GM18909 (cell line): Measurements from ENCODE around the gene CDC37L1.
"Not testable (repeated sequence)": the region's sequence is repeated elsewhere in the genome, so short reads cannot be mapped to it uniquely, and the experiment has no call there.

Experiments used
- ATAC-seq: cut with Tn5 transposase; IDR thresholded peaks from one replicate; pipeline ENCODE4 v1.9.1; 2021; ENCODE audit warnings: mild to moderate bottlenecking; ENCODE audit not compliant: unreplicated experiment, poor library complexity

Gene CDC37L1

DNA sequence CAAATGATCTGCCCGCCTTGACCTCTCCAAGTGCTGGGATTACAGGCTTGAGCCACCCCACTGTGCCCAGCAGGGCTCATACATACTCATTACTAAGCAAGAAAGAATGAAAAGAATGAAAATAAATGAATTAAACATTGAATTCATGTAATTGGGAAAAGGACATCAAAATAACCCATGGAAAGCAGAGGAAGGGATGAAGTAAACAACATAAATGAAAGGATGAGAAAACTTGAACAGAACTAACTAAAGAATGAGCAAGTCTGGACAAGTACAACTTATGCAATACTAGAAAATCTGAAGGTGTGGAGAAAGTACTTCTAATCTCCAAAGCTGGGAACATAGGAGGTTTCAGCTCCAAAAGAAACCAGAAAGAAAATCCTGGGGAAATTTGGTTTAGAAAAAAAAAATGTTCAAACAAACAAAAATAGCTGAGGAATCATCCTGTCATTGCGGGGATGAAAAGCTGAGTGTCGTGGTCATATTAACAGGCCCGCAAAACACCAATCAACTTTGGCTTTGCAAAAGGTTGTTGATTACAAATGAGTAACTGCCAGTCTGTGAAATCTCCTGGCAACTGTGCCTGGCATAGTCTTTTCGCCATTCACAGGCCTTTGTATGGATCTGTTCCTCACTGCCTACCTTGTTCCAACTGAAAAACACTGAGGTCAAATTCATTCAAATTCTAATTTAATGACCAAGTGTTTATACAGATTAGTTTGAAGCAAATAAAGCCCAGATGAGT is 63.9 kb downstream of the CDC37L1 start:
- ATAC-seq: no peak

DNA sequence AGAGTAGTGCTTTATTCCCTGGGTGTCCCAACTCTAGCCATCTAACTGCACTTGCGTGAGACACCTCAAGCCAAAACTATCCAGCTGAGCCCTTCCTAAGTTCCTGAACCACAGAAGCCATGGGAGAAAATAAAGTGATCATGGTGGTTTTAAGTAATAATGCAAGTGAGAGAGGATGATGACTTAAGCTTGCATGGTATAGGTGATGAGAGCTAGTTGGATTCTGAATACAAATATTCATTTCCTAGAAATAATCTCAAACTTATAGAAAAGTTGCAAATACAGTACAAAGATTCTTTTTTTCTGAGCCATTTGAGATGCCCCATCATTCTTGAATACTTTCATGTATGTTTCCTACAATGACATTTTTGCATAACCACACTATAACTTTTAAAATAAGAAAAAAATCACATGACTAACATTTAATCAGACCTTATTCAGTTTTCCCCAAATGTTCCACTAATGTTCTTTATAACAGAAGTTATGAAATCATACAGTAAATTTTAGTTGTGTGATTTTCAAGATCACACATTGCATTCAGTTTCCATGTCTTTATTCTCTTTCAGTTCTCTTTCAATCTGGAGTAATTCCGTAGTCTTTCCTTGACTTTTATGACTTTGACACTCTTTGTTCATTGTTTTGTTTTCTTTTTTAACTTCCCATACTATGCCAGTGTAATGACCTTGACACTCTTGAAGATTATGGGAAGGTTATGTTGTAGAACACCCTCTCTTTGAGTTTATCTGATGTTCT is 67.1 kb downstream of the CDC37L1 start:
- no peak for ATAC-seq

DNA sequence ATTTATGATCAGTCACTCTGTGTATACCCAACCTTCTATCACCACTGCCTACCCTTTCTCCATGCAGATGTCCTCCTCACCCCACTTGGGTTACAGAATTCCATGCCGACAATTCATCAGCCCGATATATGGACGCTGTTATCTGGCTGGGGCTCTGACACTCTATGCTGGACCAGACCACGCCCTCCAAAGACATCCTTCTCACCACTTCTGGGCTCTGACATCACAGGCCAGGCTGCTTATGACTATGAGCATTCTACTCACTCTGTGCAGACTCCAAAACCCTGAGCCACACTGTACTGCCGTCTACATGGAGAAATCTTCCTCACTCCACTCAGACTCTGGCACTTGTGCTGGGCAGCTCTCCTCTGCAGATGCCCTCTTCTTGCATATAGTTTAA is 69.2 kb downstream of the CDC37L1 start:
- ATAC-seq: no peak

DNA sequence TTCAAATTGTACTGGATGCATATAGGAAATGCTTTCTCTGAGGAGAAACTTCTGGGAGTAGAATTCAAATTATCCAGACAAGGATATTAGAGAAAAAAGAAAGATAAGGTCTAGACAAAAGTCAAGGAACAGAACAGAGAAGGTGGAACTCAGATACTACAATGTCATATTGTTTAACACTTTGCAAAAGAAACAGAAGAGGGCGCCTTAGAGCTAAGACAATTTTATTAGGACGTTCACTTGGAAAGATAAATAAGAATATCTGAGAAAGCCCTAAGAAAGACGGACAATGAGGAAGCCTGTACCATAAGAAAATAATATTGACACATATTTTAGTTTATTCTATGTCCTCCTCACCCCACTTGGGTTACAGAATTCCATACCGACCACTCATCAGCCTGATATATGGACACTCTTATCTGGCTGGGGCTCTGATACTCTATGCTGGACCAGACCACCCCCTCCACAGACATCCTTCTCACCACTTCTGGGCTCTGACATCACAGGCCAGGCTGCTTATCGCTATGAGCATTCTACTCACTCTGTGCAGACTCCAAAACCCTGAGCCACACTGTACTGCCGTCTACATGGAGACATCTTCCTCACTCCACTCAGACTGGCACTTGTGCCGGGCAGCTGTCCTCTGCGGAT is 70.8 kb downstream of the CDC37L1 start:
- no peak for ATAC-seq

DNA sequence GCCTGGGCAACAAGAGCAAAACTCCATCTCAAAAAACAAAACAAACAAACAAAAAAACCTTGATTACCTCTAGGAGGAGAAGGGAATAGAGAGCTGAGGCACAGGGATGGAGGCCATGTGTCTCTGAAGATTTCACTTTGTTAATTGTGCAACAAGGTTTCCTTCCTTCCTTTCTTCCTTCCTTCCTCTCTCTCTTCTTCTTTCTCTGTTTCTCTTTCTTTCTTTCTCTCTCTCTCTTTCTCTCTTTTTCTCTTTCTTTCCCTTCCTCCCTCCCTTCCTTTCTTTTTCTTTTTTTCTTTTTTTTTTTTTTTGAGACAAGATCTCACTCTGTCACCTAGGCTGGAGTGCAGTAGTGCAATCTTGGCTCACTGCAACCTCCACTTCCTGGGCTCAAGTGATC is 75.2 kb downstream of the CDC37L1 start:
- not testable (repeated sequence) for ATAC-seq

DNA sequence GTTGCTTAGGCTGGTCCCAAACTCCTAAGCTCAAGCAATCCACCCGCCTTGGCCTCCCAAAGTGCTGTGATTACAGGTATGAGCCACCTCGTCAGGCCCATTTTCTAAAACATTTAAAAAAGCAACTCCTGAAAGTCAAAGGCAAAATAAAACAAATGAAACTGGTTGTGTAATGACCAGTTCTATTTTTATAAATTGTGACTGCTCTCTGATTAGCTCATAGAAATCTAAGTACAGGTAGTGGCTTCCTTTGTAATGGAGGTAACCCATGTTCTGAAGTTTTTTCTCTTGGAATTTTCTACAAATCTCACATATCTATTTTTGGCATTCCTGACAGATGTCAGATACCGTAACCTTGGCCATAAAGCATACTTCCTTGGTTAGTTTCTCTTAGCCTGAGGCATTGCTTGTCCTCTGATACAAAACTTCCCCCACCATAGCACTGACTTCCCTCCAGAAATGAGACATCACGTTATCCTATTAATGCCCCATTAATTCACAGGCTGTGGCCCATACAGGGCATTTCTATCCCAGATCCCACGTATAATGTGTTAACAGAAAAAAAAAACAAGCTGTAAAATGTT is 75.7 kb downstream of the CDC37L1 start:
- ATAC-seq: no peak

DNA sequence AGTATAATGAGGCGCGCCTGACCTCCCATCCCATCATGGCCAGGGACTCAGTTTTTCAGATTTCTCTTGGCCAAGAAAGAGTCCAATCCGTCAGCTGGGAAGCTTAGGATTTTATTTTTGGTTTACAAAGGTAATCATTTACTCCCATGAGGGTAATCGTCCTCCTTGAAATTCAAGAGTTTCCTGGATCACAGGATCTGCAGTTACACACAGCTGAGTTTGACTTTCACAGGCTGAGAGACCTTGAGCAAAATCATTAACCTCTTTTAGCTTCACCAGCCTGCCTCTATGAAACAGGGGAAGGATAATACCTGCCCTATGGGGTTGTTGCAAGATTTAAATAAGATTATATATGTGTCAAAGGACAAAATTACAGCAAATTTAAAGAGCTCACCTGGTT is 77.1 kb downstream of the CDC37L1 start:
- ATAC-seq: no peak
